ENCODE data around the gene SPEN.

DNA sequence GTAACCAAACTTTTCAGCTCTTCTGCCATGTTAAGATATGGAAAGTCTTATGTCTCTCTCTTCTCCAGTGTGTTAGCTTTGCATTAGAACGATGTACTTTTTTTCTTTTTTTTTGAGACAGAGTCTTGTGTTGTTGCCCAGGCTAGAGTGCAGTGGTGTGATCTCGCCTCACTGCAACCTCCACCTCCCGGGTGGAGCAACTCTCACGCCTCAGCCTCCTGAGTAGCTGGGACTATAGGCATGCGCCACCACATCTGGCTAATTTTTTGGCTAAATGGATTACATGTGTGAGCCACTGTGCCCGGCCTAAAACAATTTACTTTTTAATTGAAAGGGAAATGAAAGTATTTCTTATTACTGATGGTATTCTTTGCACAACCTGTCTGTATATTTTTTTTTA lies 35.8 kb downstream of the SPEN start:
- TF ChIP-seq EED (CRISPR knock-in tag; IDR thresholded peaks at IDR 0.05) (no peak), TGIF2 (CRISPR knock-in tag; IDR thresholded peaks at IDR 0.05) (no peak), SMC3 (IDR thresholded peaks at IDR 0.05; ENCODE audit: low read length) (no peak)
- TF ChIP-seq, protein P1, sequence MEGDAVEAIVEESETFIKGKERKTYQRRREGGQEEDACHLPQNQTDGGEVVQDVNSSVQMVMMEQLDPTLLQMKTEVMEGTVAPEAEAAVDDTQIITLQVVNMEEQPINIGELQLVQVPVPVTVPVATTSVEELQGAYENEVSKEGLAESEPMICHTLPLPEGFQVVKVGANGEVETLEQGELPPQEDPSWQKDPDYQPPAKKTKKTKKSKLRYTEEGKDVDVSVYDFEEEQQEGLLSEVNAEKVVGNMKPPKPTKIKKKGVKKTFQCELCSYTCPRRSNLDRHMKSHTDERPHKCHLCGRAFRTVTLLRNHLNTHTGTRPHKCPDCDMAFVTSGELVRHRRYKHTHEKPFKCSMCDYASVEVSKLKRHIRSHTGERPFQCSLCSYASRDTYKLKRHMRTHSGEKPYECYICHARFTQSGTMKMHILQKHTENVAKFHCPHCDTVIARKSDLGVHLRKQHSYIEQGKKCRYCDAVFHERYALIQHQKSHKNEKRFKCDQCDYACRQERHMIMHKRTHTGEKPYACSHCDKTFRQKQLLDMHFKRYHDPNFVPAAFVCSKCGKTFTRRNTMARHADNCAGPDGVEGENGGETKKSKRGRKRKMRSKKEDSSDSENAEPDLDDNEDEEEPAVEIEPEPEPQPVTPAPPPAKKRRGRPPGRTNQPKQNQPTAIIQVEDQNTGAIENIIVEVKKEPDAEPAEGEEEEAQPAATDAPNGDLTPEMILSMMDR (CRISPR knock-in tag; IDR thresholded peaks at IDR 0.05): no peak
- TF ChIP-seq, protein P2, sequence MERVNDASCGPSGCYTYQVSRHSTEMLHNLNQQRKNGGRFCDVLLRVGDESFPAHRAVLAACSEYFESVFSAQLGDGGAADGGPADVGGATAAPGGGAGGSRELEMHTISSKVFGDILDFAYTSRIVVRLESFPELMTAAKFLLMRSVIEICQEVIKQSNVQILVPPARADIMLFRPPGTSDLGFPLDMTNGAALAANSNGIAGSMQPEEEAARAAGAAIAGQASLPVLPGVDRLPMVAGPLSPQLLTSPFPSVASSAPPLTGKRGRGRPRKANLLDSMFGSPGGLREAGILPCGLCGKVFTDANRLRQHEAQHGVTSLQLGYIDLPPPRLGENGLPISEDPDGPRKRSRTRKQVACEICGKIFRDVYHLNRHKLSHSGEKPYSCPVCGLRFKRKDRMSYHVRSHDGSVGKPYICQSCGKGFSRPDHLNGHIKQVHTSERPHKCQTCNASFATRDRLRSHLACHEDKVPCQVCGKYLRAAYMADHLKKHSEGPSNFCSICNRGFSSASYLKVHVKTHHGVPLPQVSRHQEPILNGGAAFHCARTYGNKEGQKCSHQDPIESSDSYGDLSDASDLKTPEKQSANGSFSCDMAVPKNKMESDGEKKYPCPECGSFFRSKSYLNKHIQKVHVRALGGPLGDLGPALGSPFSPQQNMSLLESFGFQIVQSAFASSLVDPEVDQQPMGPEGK (CRISPR knock-in tag; IDR thresholded peaks at IDR 0.05): no peak
- TF ChIP-seq, protein P3, sequence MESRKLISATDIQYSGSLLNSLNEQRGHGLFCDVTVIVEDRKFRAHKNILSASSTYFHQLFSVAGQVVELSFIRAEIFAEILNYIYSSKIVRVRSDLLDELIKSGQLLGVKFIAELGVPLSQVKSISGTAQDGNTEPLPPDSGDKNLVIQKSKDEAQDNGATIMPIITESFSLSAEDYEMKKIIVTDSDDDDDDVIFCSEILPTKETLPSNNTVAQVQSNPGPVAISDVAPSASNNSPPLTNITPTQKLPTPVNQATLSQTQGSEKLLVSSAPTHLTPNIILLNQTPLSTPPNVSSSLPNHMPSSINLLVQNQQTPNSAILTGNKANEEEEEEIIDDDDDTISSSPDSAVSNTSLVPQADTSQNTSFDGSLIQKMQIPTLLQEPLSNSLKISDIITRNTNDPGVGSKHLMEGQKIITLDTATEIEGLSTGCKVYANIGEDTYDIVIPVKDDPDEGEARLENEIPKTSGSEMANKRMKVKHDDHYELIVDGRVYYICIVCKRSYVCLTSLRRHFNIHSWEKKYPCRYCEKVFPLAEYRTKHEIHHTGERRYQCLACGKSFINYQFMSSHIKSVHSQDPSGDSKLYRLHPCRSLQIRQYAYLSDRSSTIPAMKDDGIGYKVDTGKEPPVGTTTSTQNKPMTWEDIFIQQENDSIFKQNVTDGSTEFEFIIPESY (CRISPR knock-in tag; IDR thresholded peaks at IDR 0.05): no peak
